GM12878 (cell line): ENCODE data around the gene PSMD11. TPM values are rescaled to one million over a fixed set of nuclear protein-coding genes. Genes with fewer than 3 reads are reported as not detected.

Source experiments
- ATAC-seq: fragments of 200-7000 bp; cut with Tn5 transposase; 3 replicates; pipeline ENCODE4 v1.9.1; 2020; ENCODE audit warnings: mild to moderate bottlenecking, moderate library complexity
- BruUV-seq: library from RNA; stranded (reverse); fragments of 400-500 nt; replicated peaks from 2 replicates; lab custom pipeline; 2021; lab: Mats Ljungman, UMichigan
- CTCF ChIA-PET: fragments of 300-600 bp; sonication (Branson Sonifier 250); formaldehyde crosslinking; extraction: SDS; loops from one replicate; lab custom pipeline; 2021; ENCODE audit warnings: inconsistent platforms; lab: Yijun Ruan, JAX
- POLR2A ChIA-PET: fragments of 350-600 bp; formaldehyde crosslinking; extraction: SDS; loops from one replicate; lab custom pipeline; 2021; ENCODE audit warnings: inconsistent platforms; lab: Charles Lee
- RAD21 ChIA-PET: fragments of 300-600 bp; sonication (Branson Sonifier 250); formaldehyde crosslinking; loops from one replicate; lab custom pipeline; 2023; ENCODE audit warnings: antibody characterized with exemption; ENCODE audit not compliant: unreplicated experiment; lab: Charles Lee
- SMC1A ChIA-PET: fragments of 300-600 bp; sonication (Branson Sonifier 250); formaldehyde crosslinking; loops from one replicate; lab custom pipeline; 2023; ENCODE audit not compliant: unreplicated experiment, uncharacterized antibody; lab: Charles Lee
- DNase-seq: peaks from one replicate; pipeline ENCODE4 v3.0.0-alpha.2; 2011; ENCODE audit warnings: low read depth, low spot score
- FAIRE-seq: peaks from 3 replicates; lab custom pipeline; 2011; peaks lifted over from hg19 to GRCh38; lab: Jason Lieb, UNC
- H2AFZ ChIP-seq: 2 replicates; pipeline ENCODE4 v1.6.0; 2011; ENCODE audit warnings: low read depth, low read length, control low read depth; ENCODE audit not compliant: control insufficient read depth
- H3K27ac ChIP-seq: 2 replicates; pipeline ENCODE4 v1.5.1; 2011; ENCODE audit warnings: control low read depth; ENCODE audit not compliant: control insufficient read depth, insufficient read depth
- H3K27me3 ChIP-seq, 2 experiments: replicated peaks in 1 of 2; 2 replicates each; pipeline versions ENCODE4 v1.6.0 to v1.6.1; 2011; ENCODE audit warnings: low read length in 1 of 2; ENCODE audit not compliant: control insufficient read depth in 2 of 2, insufficient read depth in 2 of 2
- H3K36me3 ChIP-seq, 2 experiments: 2 replicates each; pipeline ENCODE4 v1.5.1; 2011; ENCODE audit warnings: low read length in 1 of 2; ENCODE audit not compliant: control insufficient read depth in 2 of 2, insufficient read depth in 2 of 2
- H3K4me1 ChIP-seq: 2 replicates; pipeline ENCODE4 v1.6.1; 2011; ENCODE audit warnings: mild to moderate bottlenecking, low read length, moderate library complexity, mixed read lengths; ENCODE audit not compliant: control insufficient read depth, insufficient read depth
- H3K4me2 ChIP-seq: 2 replicates; pipeline ENCODE4 v1.6.0; 2011; ENCODE audit warnings: control low read depth; ENCODE audit not compliant: control insufficient read depth, insufficient read depth
- H3K4me3 ChIP-seq: fragments of 200-600 bp; sonication (generic); 2 replicates; pipeline ENCODE4 v1.5.1; 2016
- H3K79me2 ChIP-seq: 2 replicates; pipeline ENCODE4 v1.6.0; 2011; ENCODE audit warnings: low read length; ENCODE audit not compliant: control insufficient read depth, insufficient read depth
- H3K9ac ChIP-seq: 2 replicates; pipeline ENCODE4 v1.8.0; 2011; ENCODE audit warnings: low read length, control low read depth, mixed read lengths; ENCODE audit not compliant: control insufficient read depth, insufficient read depth
- H3K9me3 ChIP-seq: replicated peaks from 3 replicates; pipeline ENCODE4 v1.5.1; 2011; ENCODE audit warnings: mild to moderate bottlenecking, low read length; ENCODE audit not compliant: control insufficient read depth, insufficient read depth
- H4K20me1 ChIP-seq: 2 replicates; pipeline ENCODE4 v1.6.0; 2011; ENCODE audit not compliant: control insufficient read depth, insufficient read depth
- BACH1 ChIP-seq: fragments of 450-650 bp; IDR thresholded peaks from 2 replicates; pipeline ENCODE4 v1.6.1; 2017; ENCODE audit warnings: mild to moderate bottlenecking, borderline replicate concordance
- WGBS: methylation state at CpG from one replicate; pipeline ENCODE4 v1.1.6; 2016; ENCODE audit warnings: low lambda C conversion rate; ENCODE audit not compliant: insufficient replicate concordance, insufficient coverage; ENCODE audit errors: missing lambda C conversion rate; 5-methylcytosine and 5-hydroxymethylcytosine counted together
- in situ Hi-C: fragments of 300-500 bp; cut with MboI; formaldehyde crosslinking; loops from 9 replicates; pipeline ENCODE4 v1.14.3; 2018; ENCODE audit warnings: mixed read lengths
- intact Hi-C: fragments of 100-400 bp; cut with micrococcal nuclease; formaldehyde crosslinking; loops from one replicate; pipeline ENCODE4 v1.14.2; 2022; ENCODE audit not compliant: unreplicated experiment
- polyA plus RNA-seq, 11 experiments: library from polyadenylated mRNA; depleted of rRNA in 4 of 11; unstranded in 6 of 11; stranded (reverse) in 5 of 11; fragments of >200 nt; fragmentation: Nextera tagmentation in 4 of 11; fragmentation: Illumina TruSeq in 1 of 11; extraction: Ambion mirVana in 4 of 11; extraction: Trizol in 1 of 11; gene quantifications; 1 replicate in 1 of 11; 2 replicates in 10 of 11; pipeline versions ENCODE4 v1.2.1 to v1.2.3, GENCODE V29; 2011 to 2016; ENCODE audit warnings: inconsistent platforms in 2 of 11, missing spikeins in 2 of 11, low read depth in 1 of 11
- total RNA-seq, 4 experiments: library from RNA; depleted of rRNA in 3 of 4; stranded (reverse); fragments of >200 nt in 3 of 4; fragmentation: Illumina TruSeq in 1 of 4; extraction: Trizol in 1 of 4; gene quantifications; 2 replicates each; pipeline versions ENCODE4 v1.2.1 to v1.2.3, GENCODE V29; 2013 to 2021
- TF ChIP-seq, protein P1 (sequence below): fragments of 150-350 bp; IDR thresholded peaks from 2 replicates; pipeline ENCODE4 v1.6.1; 2016; ENCODE audit warnings: low read depth, low read length
- TF ChIP-seq, protein P2 (sequence below), 3 experiments: IDR thresholded peaks in 2 of 3; conservative IDR thresholded peaks in 1 of 3; 2 replicates each; pipeline ENCODE4 v1.5.1; 2011; ENCODE audit warnings: low read depth in 3 of 3, low read length in 3 of 3, mild to moderate bottlenecking in 3 of 3, control low read depth in 2 of 3, moderate library complexity in 2 of 3, inconsistent platforms in 1 of 3, mixed read lengths in 1 of 3; ENCODE audit not compliant: control insufficient read depth in 2 of 3, insufficient read depth in 1 of 3; ENCODE audit errors: extremely low read depth in 1 of 3

Gene PSMD11
- total and polyA plus RNA-seq, 10 of the 15 experiments (the other 5 are each of a cell fraction or from before 2014, with no cell fraction given) = 84.1 to 319 (median 120) TPM

DNA sequence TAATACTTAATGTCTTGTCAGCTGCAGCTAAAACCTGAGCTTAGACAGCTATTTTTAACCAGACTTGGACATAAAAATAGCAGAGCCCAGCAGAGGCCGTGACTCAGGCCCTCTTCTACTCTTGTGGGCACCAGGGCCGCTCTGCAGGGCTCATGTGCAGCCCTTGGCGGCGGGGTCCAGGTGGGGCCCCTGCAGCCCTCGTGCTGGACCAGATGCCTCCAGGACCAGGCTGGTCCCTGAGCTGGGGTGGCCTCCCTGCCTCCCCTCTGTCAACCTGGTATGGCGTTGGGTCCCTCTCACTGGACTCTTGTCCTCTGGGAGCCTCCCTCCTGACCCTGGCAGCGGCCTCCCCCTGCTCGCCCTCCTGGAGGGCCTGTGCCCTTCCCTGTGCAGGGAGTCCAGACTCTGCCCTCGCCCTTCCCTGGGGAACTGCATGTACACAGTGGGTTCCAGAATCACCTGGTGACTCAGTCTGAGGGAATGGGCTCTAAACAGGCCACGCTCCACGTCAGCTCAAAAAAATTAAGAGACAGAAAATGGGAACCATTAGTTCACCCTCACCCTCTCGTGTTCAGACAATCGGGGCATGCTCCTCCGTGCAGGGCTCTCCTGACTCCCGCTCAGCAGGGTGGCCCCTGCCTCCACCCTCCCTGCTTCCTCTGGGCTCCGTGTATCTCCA lies 52.2 kb downstream of the PSMD11 start (continued):
- TF ChIP-seq, protein P1, sequence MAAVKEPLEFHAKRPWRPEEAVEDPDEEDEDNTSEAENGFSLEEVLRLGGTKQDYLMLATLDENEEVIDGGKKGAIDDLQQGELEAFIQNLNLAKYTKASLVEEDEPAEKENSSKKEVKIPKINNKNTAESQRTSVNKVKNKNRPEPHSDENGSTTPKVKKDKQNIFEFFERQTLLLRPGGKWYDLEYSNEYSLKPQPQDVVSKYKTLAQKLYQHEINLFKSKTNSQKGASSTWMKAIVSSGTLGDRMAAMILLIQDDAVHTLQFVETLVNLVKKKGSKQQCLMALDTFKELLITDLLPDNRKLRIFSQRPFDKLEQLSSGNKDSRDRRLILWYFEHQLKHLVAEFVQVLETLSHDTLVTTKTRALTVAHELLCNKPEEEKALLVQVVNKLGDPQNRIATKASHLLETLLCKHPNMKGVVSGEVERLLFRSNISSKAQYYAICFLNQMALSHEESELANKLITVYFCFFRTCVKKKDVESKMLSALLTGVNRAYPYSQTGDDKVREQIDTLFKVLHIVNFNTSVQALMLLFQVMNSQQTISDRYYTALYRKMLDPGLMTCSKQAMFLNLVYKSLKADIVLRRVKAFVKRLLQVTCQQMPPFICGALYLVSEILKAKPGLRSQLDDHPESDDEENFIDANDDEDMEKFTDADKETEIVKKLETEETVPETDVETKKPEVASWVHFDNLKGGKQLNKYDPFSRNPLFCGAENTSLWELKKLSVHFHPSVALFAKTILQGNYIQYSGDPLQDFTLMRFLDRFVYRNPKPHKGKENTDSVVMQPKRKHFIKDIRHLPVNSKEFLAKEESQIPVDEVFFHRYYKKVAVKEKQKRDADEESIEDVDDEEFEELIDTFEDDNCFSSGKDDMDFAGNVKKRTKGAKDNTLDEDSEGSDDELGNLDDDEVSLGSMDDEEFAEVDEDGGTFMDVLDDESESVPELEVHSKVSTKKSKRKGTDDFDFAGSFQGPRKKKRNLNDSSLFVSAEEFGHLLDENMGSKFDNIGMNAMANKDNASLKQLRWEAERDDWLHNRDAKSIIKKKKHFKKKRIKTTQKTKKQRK = no peak

DNA sequence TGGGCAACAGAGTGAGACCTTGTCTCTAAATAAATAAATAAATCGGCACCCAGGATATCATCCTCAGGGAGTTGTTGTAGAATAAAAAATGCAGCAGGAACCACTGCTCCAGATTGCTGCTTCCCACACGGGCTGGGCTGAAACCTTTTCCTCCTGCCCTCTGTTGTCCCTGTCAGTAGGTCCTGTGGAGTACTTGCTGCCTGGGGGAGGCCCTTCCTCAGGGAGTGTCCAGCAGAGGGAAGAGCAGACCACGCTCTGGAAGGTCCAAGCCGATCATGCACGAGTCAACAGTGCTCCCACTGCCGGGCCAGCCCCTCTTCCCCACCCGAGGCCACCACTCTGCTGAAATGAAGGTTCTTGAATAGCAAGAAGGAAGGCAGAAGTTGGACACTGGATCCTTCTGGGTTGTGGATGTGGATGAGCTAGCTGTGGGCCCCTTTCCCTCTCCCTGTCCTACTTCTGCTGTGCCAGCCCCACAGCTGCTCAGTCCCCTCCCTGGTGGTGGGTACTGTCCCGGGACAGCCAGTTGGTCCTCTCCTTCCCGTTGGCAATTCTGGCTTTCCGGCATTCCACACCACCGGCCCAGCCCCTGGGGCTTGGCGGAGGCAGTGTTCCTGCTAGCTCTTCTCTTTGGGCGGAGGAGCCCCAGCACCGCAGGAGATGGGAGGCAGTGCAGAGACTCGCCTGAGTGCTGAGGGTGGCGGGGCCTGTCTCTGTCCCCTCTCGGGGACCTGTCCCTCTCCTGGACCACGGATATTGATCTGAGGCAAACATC lies 53.3 kb downstream of the PSMD11 start:
- Histone ChIP-seq H3K4me1 (peaks cover 17% of the 10 kb centered on the region), H3K27ac (no peak overlapping the region), H2AFZ (no peak overlapping the region), H3K79me2 (no peaks in the 10 kb centered on the region), H3K36me3 (no peaks in the 10 kb centered on the region; a peak in 1 of 4 replicates), H3K9ac (no peak overlapping the region), H3K27me3 (no peaks in the 10 kb centered on the region), H3K9me3 (no peaks in the 10 kb centered on the region), H3K4me3 (no peak overlapping the region), H4K20me1 (no peaks in the 10 kb centered on the region), H3K4me2 (no peak overlapping the region)
- no peak for ATAC-seq
- ChIA-PET SMC1A (interaction anchor here (1.1 to 1.4 kb wide), 3 partner anchors 8 to 61 kb away, joined by 3 read pairs; no protein-coding TSS in a partner anchor), POLR2A (interaction anchor here (1.0 kb wide), 1 partner anchor 8 kb away, joined by 6 read pairs; no protein-coding TSS in a partner anchor), CTCF (no interaction called here), RAD21 (interaction anchor here (16.4 kb wide), 1 partner anchor 21 kb away, joined by 543 read pairs; no protein-coding TSS in a partner anchor)
- BruUV-seq = no TSS peak
- 82% methylated on average over 18 of the region's 18 CpGs for WGBS
- in situ Hi-C loops = no loop called here
- intact Hi-C loops = no loop called here
- DNase-seq = no peak
- no peak for FAIRE-seq
- TF ChIP-seq BACH1 = no peak
- TF ChIP-seq, protein P2, sequence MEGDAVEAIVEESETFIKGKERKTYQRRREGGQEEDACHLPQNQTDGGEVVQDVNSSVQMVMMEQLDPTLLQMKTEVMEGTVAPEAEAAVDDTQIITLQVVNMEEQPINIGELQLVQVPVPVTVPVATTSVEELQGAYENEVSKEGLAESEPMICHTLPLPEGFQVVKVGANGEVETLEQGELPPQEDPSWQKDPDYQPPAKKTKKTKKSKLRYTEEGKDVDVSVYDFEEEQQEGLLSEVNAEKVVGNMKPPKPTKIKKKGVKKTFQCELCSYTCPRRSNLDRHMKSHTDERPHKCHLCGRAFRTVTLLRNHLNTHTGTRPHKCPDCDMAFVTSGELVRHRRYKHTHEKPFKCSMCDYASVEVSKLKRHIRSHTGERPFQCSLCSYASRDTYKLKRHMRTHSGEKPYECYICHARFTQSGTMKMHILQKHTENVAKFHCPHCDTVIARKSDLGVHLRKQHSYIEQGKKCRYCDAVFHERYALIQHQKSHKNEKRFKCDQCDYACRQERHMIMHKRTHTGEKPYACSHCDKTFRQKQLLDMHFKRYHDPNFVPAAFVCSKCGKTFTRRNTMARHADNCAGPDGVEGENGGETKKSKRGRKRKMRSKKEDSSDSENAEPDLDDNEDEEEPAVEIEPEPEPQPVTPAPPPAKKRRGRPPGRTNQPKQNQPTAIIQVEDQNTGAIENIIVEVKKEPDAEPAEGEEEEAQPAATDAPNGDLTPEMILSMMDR (IDR thresholded peaks at IDR 0.05 in 2 of 3, conservative IDR thresholded peaks at IDR 0.05 in 1 of 3; ENCODE audit: control insufficient read depth in 2 of 3, extremely low read depth in 1 of 3, insufficient read depth in 1 of 3, low read depth in 3 of 3, low read length in 3 of 3) = peak in 1 of 3 experiments; percentile 14; a peak in 1 of 6 replicates
